Measurements from ENCODE around the gene OARD1. TPM values are rescaled to one million over a fixed set of nuclear protein-coding genes. Genes with fewer than 3 reads are reported as not detected.

Gene OARD1
- total RNA-seq, 3 donors from 2014 or later, result 17.0 to 26.2 (median 22.3) TPM

GRCh38 chr6:41103847-41104246, 31.7 kb upstream of the OARD1 start:
- Histone ChIP-seq H3K4me1 (no peaks in the 10 kb centered on the region), H3K27ac (no peak overlapping the region), H3K9me3 (no peaks in the 10 kb centered on the region), H3K27me3 (no peaks in the 10 kb centered on the region), H3K36me3 (no peaks in the 10 kb centered on the region), H3K4me3 (no peak overlapping the region)
- intact Hi-C loops (cut with DNase I; ENCODE audit: low total_unique reads), result no loop called here
- no peak for DNase-seq (ENCODE audit: low spot score in 2 of 2)
- TF ChIP-seq POLR2AphosphoS5 (IDR thresholded peaks at IDR 0.05), result no peak
- no peak for TF ChIP-seq POLR2A (IDR thresholded peaks at IDR 0.05)

- no peaks in the 10 kb centered on the region for H3K36me3 ChIP-seq
- intact Hi-C loops (cut with DNase I; ENCODE audit: low total_unique reads), result no loop called here
- DNase-seq (ENCODE audit: low spot score in 2 of 2), result no peak
- H3K27ac ChIP-seq, result no peak overlapping the region
- no peaks in the 10 kb centered on the region for H3K27me3 ChIP-seq
- H3K4me1 ChIP-seq, result no peaks in the 10 kb centered on the region
- TF ChIP-seq CTCF (IDR thresholded peaks at IDR 0.05) (no peak), POLR2A (IDR thresholded peaks at IDR 0.05) (no peak), POLR2AphosphoS5 (IDR thresholded peaks at IDR 0.05) (no peak)
- no peaks in the 10 kb centered on the region for H3K9me3 ChIP-seq
- no peak overlapping the region for H3K4me3 ChIP-seq
Observed at GRCh38 chr6:41100871-41101287, 28.7 kb upstream of the OARD1 start.

- H3K36me3 ChIP-seq, result peaks cover 5% of the 10 kb centered on the region
- no peak for DNase-seq (ENCODE audit: low spot score in 2 of 2)
Observed at GRCh38 chr6:41098366-41098765, 26.2 kb upstream of the OARD1 start.

GRCh38 chr6:41097467-41098090, 25.4 kb upstream of the OARD1 start:
- H3K4me1 ChIP-seq, result no peaks in the 10 kb centered on the region
- intact Hi-C loops (cut with DNase I; ENCODE audit: low total_unique reads), result no loop called here
- H3K27ac ChIP-seq, result peak overlapping the region; percentile 29 to 45
- no peak for DNase-seq (ENCODE audit: low spot score in 2 of 2)
- TF ChIP-seq CTCF (IDR thresholded peaks at IDR 0.05), result peak in 1 of 3 donors; percentile 12
- no peak for TF ChIP-seq POLR2AphosphoS5 (IDR thresholded peaks at IDR 0.05)
- no peak overlapping the region for H3K4me3 ChIP-seq
- no peaks in the 10 kb centered on the region for H3K27me3 ChIP-seq
- no peaks in the 10 kb centered on the region for H3K9me3 ChIP-seq
- peaks cover 5% of the 10 kb centered on the region for H3K36me3 ChIP-seq

More at GRCh38 chr6:41098366-41098765, 26.2 kb upstream of the OARD1 start:
- Histone ChIP-seq H3K27ac (peak overlapping the region; percentile 29 to 45), H3K4me3 (no peak overlapping the region), H3K4me1 (no peaks in the 10 kb centered on the region), H3K27me3 (no peaks in the 10 kb centered on the region), H3K9me3 (no peaks in the 10 kb centered on the region)
- intact Hi-C loops (cut with DNase I; ENCODE audit: low total_unique reads), result no loop called here
- TF ChIP-seq POLR2A (IDR thresholded peaks at IDR 0.05) (no peak), CTCF (IDR thresholded peaks at IDR 0.05) (no peak), POLR2AphosphoS5 (IDR thresholded peaks at IDR 0.05) (no peak)

GRCh38 chr6:41093729-41094128, 21.6 kb upstream of the OARD1 start:
- no peaks in the 10 kb centered on the region for H3K9me3 ChIP-seq
- no peaks in the 10 kb centered on the region for H3K27me3 ChIP-seq
- H3K4me3 ChIP-seq, result no peak overlapping the region
- no peak for TF ChIP-seq POLR2A (IDR thresholded peaks at IDR 0.05)
- TF ChIP-seq POLR2AphosphoS5 (IDR thresholded peaks at IDR 0.05), result no peak
- TF ChIP-seq CTCF (IDR thresholded peaks at IDR 0.05), result no peak
- no peaks in the 10 kb centered on the region for H3K4me1 ChIP-seq
- no peak for DNase-seq (ENCODE audit: low spot score in 2 of 2)
- peaks cover 5% of the 10 kb centered on the region for H3K36me3 ChIP-seq
- intact Hi-C loops (cut with DNase I; ENCODE audit: low total_unique reads), result no loop called here
- H3K27ac ChIP-seq, result no peak overlapping the region

Measured in breast epithelium (tissue), 4 donors.